Measurements from ENCODE around the gene HGS. TPM values are rescaled to one million over a fixed set of nuclear protein-coding genes. Genes with fewer than 3 reads are reported as not detected.
"Not testable (repeated sequence)": the region's sequence is repeated elsewhere in the genome, so short reads cannot be mapped to it uniquely, and the experiment has no call there.

Gene HGS
- total and polyA plus RNA-seq, 8 donors = 39.3 to 174 (median 45.2) TPM

DNA sequence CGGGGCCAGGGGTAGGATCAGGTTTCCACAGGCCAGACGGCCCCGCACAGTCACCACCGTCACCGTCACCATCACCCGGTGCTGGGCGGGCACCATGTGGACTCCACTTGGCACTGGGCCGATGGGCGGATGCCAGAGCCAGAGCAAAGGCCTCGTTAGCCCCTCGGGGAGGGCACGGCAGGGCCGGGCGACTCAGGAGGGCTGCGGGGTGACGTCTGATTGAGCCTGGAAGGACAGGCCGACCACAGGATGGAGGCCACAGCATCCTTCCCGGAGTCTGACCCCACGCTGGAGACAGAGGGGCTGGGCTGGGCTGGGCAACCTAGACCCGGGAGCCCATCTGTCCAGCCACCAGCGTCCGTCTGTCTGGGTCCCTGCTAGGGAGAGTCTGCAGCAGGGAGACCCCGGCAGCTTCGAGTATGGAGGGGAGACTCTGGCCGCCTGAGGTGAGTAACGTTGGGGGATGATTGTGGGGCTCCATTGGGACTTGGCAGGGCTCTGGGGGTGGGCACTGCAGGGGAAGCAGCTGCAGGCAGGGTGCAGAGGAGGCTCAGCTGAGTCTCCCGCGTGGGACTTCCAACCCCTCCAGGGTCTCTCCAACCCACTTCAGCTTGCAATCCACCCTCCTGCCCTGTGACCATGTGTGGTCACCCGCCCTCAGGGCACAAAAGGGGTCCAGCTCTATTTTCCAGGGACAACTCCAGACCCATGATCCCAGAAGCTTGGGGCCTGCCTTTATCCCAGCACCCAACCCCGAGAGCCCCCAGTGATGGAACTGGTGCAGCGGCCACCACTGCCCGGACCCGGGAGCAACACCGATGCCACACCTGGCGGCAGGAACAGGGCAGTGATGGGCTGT, 50.8 kb downstream of the HGS start:
- WGBS, 2 donors = 61 to 67% methylated on average over 35 of the region's 35 CpGs
- no peak overlapping the region for H3K4me3 ChIP-seq
- TF ChIP-seq CTCF (IDR thresholded peaks at IDR 0.05) = no peak
- FAIRE-seq (no peak), DNase-seq (peak in 4 of 6 donors; percentile 46 to 78 (median 62)), ATAC-seq (peak in 2 of 4 donors; percentile 4 to 6)
- no peak overlapping the region for H3K27ac ChIP-seq
- no peaks in the 10 kb centered on the region for H3K9me3 ChIP-seq
- peaks cover 0 to 3% (median 0%) of the 10 kb centered on the region in 3 donors for H3K4me1 ChIP-seq
- intact Hi-C loops (cut with DNase I) = no loop called here
- no peaks in the 10 kb centered on the region for H3K36me3 ChIP-seq
- H3K27me3 ChIP-seq = no peaks in the 10 kb centered on the region

- Histone ChIP-seq H3K36me3 (no peaks in the 10 kb centered on the region), H3K27me3 (no peaks in the 10 kb centered on the region), H3K4me3 (peak overlapping the region in 1 of 4 donors; percentile 12), H3K9me3 (no peaks in the 10 kb centered on the region), H3K4me1 (peaks cover 0 to 3% (median 0%) of the 10 kb centered on the region in 3 donors), H3K27ac (no peak overlapping the region)
- WGBS, 2 donors = 30 to 36% methylated on average over 30 of the region's 30 CpGs
- no peak for FAIRE-seq
- peak in 3 of 4 donors; percentile 28 to 51 (median 43) for ATAC-seq
- intact Hi-C loops (cut with DNase I) = no loop called here
- no peak for TF ChIP-seq CTCF (IDR thresholded peaks at IDR 0.05)
- DNase-seq = peak in 4 of 6 donors; percentile 29 to 76 (median 51)
Observed at GRCh38 chr17:81735264-81736102, 51.7 kb downstream of the HGS start.

- FAIRE-seq (no peak), ATAC-seq (no peak), DNase-seq (peak in 1 of 6 donors; percentile 21)
- WGBS, 2 donors = 88 to 90% methylated on average over 31 of the region's 31 CpGs
- TF ChIP-seq CTCF (IDR thresholded peaks at IDR 0.05) = no peak
- intact Hi-C loops (cut with DNase I) = no loop called here
- Histone ChIP-seq H3K36me3 (no peaks in the 10 kb centered on the region), H3K27ac (no peak overlapping the region), H3K4me3 (no peak overlapping the region), H3K4me1 (peaks cover 0 to 3% (median 0%) of the 10 kb centered on the region in 3 donors), H3K27me3 (no peaks in the 10 kb centered on the region), H3K9me3 (no peaks in the 10 kb centered on the region)
Observed at GRCh38 chr17:81737947-81738800, 54.4 kb downstream of the HGS start.

DNA sequence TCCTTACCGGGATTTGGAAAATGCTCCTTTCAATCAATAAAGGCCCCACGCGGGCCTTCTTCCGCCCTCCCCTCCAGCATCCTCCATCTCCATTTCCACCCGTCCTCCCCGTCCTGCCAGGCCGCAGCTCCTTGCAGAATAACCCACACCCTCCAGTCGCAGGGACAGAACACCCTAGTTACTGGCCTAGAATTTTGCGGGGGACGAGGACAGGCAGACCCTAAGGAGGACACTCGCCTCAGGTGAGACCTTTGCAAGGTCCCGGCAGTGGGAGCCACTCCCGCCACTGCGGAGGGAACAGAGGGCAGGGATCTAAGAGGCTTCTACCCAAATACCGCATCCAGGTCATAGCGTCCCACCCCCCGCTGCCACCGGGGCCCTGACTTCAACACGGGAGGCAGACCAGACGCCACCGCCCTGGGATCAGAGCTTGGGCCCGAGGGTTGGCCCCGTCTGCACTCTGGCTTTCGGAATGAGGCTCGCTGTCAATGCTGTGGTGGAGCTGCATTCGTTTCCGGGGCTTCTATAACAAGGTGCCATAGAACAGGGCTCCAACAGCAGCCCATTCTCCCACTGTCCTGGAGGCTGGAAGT, 55.1 kb downstream of the HGS start:
- no peak for FAIRE-seq
- Histone ChIP-seq H3K4me1 (peaks cover 0 to 3% (median 0%) of the 10 kb centered on the region in 3 donors), H3K36me3 (no peaks in the 10 kb centered on the region), H3K27ac (no peak overlapping the region), H3K27me3 (no peaks in the 10 kb centered on the region), H3K4me3 (no peak overlapping the region), H3K9me3 (no peaks in the 10 kb centered on the region)
- peak in 1 of 6 donors; percentile 12 for DNase-seq
- no peak for TF ChIP-seq CTCF (IDR thresholded peaks at IDR 0.05)
- 86 to 87% methylated on average over 27 of the region's 27 CpGs for WGBS, 2 donors
- ATAC-seq = no peak
- intact Hi-C loops (cut with DNase I) = no loop called here

- H3K36me3 ChIP-seq; DNase-seq; H3K9me3 ChIP-seq; intact Hi-C loops (cut with DNase I); H3K4me1 ChIP-seq; H3K27ac ChIP-seq; H3K4me3 ChIP-seq; H3K27me3 ChIP-seq; FAIRE-seq; ATAC-seq: not testable (repeated sequence)
- WGBS, 2 donors = 86 to 87% methylated on average over 8 of the region's 8 CpGs
Observed at GRCh38 chr17:81739593-81739992, 55.8 kb downstream of the HGS start.
